ENCODE results near the gene DMRT3.

- no peak for TF ChIP-seq EZH2 (IDR thresholded peaks at IDR 0.05; ENCODE audit: borderline replicate concordance)
- TF ChIP-seq, protein P1, sequence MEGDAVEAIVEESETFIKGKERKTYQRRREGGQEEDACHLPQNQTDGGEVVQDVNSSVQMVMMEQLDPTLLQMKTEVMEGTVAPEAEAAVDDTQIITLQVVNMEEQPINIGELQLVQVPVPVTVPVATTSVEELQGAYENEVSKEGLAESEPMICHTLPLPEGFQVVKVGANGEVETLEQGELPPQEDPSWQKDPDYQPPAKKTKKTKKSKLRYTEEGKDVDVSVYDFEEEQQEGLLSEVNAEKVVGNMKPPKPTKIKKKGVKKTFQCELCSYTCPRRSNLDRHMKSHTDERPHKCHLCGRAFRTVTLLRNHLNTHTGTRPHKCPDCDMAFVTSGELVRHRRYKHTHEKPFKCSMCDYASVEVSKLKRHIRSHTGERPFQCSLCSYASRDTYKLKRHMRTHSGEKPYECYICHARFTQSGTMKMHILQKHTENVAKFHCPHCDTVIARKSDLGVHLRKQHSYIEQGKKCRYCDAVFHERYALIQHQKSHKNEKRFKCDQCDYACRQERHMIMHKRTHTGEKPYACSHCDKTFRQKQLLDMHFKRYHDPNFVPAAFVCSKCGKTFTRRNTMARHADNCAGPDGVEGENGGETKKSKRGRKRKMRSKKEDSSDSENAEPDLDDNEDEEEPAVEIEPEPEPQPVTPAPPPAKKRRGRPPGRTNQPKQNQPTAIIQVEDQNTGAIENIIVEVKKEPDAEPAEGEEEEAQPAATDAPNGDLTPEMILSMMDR (IDR thresholded peaks at IDR 0.05; ENCODE audit: poor library complexity): no peak
- no peak for TF ChIP-seq EZH2phosphoT487 (IDR thresholded peaks at IDR 0.05; ENCODE audit: low read depth, severe bottlenecking, unreplicated experiment)
These were observed 17.4 kb upstream of the DMRT3 start for GRCh38 chr9:959105-959504.
